GM12873 (cell line): ENCODE results near the gene SLC39A9.

Source experiments
- CTCF ChIP-seq: IDR thresholded peaks from 2 replicates; pipeline ENCODE4 v1.5.1; 2012; ENCODE audit warnings: low read depth, mild to moderate bottlenecking, moderate library complexity, low read length, control low read depth; ENCODE audit not compliant: insufficient read depth; ENCODE audit errors: missing control alignments

The SLC39A9 gene

DNA sequence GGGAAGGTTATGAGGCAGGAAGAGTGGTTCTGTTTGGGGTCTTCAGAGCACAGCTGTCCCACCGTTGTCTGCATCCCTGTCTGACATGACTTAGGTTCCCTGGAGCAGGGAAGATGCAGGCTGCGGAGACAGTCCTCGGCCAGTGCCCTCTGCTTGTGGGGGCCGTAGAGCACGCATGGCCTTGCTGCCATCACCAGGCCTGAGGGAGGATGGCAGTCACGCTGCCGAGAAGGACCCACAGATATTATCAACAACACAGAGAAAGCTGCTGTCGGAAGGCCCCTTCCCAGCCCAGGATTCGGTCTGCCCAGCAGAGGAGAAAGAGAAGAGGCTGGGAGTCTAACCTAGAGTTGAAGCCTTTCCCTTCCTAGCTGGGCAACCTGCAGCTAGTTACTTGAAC, 35.4 kb upstream of the SLC39A9 start:
- peak; percentile 28 for TF ChIP-seq CTCF

DNA sequence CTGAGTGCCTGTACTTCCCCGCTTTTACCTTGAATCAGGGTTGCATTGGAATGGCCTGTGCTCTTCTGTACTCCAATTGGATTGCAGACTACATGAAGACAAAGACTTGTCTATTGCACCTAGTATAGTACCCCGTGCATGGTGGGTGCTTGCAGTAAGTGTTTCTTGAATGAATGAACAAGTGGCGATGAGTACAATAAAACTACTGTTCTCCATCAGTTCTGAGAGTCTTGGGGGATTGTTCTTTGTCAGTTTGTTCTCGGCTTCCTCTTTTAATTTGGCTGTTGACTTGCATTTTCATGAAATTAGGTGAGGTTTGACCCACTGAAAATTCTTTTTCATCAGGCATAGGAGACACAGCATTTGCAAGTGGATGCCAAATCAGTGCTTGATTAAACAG, 34.5 kb upstream of the SLC39A9 start:
- no peak for TF ChIP-seq CTCF

- no peak for TF ChIP-seq CTCF
Observed at GRCh38 chr14:69364378-69364777, 34.1 kb upstream of the SLC39A9 start.

GRCh38 chr14:69366069-69366468, 32.4 kb upstream of the SLC39A9 start:
- TF ChIP-seq CTCF, result no peak

DNA sequence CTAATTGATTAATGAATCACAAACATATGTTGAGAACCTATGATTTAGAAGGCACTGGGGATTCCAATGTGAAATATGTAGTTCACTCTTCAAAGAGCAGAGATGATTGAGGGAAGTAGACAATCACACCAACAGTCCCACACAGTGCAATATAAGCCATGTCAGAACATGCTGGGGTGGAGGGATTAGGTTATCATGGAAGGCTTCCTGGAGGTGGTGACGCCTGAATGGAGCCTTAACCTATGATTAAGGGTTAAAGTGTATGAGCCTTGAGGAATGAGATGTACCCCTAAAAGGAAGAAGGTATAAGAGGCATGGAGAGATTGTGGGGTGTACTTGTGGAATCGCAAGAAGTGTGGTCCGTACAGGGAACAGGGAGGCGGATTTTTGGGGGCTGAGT, 31.7 kb upstream of the SLC39A9 start:
- TF ChIP-seq CTCF, result no peak

DNA sequence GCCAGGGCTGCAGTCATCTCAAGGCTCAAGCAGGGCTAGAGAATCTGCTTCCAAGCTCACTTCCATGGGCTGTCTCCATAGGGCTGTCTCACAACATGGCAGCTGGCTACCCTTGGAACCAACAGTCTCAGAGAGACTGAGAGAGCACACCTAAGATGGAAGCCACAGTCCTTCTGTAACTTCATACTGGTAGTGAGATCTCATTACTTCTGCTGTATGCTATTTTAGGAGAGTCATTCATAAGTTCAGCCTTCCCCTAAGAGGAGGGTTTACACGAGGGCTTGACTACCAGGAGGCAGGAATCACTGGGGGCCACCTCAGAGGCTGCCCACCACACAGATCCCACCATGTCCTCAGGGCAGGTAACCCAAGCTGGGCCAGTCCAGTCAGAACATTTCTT, 30.1 kb upstream of the SLC39A9 start:
- TF ChIP-seq CTCF, result no peak

- TF ChIP-seq CTCF, result no peak
Observed at GRCh38 chr14:69370061-69370460, 28.4 kb upstream of the SLC39A9 start.
